GM12878 (cell line): Measurements from ENCODE around the gene CHCHD3.

Source experiments
- BCLAF1 ChIP-seq: fragments of 450-650 bp; IDR thresholded peaks from 2 replicates; pipeline ENCODE4 v1.6.1; 2017; ENCODE audit warnings: antibody characterized with exemption, mild to moderate bottlenecking, moderate library complexity
- ELK1 ChIP-seq: IDR thresholded peaks from 2 replicates; pipeline ENCODE4 v1.6.1; 2012; ENCODE audit warnings: low read depth, low read length, improper control_type of control experiment
- EP300 ChIP-seq, 2 experiments: fragments of 150-350 bp in 1 of 2; IDR thresholded peaks; 2 replicates each; pipeline ENCODE4 v1.6.1; 2011 to 2012; ENCODE audit warnings: low read depth in 2 of 2, low read length in 2 of 2, borderline replicate concordance in 1 of 2, improper control_type of control experiment in 1 of 2, inconsistent platforms in 1 of 2; ENCODE audit not compliant: control insufficient read depth in 1 of 2
- POLR2AphosphoS2 ChIP-seq: IDR thresholded peaks from 2 replicates; pipeline ENCODE4 v1.6.1; 2011; ENCODE audit warnings: low read depth, mild to moderate bottlenecking, low read length, improper control_type of control experiment, moderate library complexity

DNA sequence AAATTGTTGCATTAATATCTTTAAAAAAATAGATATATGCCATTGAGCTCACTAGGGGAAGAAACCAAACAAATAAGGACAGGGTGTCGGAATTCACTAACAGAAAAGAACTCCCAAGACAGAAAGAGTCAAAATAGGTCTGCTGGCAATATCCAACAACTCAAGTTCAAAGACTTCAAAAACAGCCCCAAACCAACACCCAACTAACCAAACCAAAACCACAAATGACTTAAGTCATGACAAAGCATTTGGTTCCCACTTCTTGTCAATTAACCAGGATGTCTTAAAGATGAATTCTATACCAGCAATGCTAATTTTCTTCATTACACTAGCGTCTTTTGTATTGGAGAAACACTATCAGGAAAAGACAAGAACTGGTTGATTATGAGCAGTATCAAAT lies 256.7 kb downstream of the CHCHD3 start:
- TF ChIP-seq ELK1 (no peak), BCLAF1 (no peak), POLR2AphosphoS2 (no peak), EP300 (IDR thresholded peaks at IDR 0.05; ENCODE audit: borderline replicate concordance in 1 of 2, control insufficient read depth in 1 of 2, low read depth in 2 of 2, low read length in 2 of 2) (no peak)
